ENCODE measurements around the gene CSTF3.
A peak's percentile ranks its signal among the peaks of the same experiment; 100 is the strongest.

CSTF3 gene

GRCh38 chr11:33147559-33147958 lies 13.7 kb downstream of the CSTF3 start:
- TF ChIP-seq CTCF (IDR thresholded peaks at IDR 0.05; ENCODE audit: control insufficient read depth, extremely low read depth, insufficient read depth) = no peak
- DNase-seq (ENCODE audit: low read depth) = no peak
- H3K4me3 ChIP-seq (ENCODE audit: low read depth, low read length) = no peak overlapping the region

DNA sequence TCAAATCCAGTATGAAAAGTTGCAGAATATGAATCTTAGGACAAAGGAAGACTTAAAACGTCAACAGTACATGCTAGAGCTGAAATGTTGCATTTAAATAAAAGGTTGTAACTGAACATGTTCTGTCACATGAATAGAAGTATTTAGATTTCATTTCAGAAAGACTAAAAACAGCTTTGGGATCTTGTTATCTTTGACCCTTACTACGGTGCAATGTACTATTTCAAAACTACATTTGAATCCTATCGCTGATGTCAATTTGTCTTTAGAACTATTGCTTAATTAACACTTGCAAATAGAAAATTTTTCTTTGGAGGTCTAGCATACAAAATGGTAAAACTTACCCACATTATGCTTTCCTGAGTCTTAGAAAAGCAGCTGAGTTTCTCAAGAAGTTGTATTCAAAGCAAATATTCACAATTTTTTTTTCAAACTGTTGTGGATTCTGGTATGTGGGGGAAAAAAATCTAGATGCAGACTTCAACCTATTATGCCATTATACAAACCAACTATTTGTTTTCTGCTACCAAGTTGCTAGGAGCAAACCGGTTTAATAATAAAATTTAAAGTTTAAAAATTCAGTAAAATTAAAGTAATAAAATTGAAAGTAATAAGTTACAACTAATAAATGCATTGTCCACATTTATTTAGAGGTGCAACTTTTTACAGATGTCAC lies 25.4 kb downstream of the CSTF3 start:
- TF ChIP-seq CTCF (IDR thresholded peaks at IDR 0.05; ENCODE audit: control insufficient read depth, extremely low read depth, insufficient read depth) = no peak
- H3K4me3 ChIP-seq (ENCODE audit: low read depth, low read length) = no peak overlapping the region
- DNase-seq (ENCODE audit: low read depth) = no peak

DNA sequence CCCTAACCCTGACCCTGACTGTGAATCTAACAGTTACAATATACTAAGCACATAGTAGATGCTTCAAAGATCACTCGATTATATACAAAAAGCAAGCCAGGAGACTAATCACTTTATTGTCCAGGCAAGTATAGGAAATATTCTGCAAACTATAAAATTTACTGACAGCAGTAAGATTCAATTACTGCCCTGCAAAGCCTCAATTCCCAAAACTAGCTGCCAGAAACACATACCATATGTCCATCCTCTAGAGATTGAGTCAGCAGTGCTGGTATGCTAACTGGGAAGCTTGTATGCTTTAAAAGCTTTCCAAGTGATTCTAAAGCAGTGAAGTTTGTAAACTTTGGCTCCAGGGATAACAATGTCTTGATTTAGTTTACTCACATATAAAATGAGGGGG lies 26.1 kb downstream of the CSTF3 start:
- no peak for TF ChIP-seq CTCF (IDR thresholded peaks at IDR 0.05; ENCODE audit: control insufficient read depth, extremely low read depth, insufficient read depth)
- H3K4me3 ChIP-seq (ENCODE audit: low read depth, low read length) = no peak overlapping the region
- no peak for DNase-seq (ENCODE audit: low read depth)

DNA sequence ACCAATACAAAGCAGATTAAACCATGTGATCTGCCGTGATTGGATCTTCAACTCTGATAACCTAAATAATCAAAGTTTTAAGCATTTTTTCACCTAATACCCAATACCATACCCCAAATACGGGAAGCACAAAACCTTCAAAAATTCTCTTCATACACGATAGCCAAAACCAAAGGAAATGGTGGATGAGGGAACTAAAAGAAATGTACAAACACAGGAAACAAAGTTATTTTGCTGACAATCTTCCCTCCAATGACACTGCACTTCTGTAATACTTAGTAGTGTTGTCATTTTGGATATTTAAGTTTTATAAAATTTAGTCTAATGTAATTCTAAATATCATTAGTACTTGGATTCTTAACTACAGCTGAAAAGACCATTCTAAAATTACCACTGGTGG lies 27.0 kb downstream of the CSTF3 start:
- DNase-seq (ENCODE audit: low read depth) = no peak
- TF ChIP-seq CTCF (IDR thresholded peaks at IDR 0.05; ENCODE audit: control insufficient read depth, extremely low read depth, insufficient read depth) = no peak
- no peak overlapping the region for H3K4me3 ChIP-seq (ENCODE audit: low read depth, low read length)

DNA sequence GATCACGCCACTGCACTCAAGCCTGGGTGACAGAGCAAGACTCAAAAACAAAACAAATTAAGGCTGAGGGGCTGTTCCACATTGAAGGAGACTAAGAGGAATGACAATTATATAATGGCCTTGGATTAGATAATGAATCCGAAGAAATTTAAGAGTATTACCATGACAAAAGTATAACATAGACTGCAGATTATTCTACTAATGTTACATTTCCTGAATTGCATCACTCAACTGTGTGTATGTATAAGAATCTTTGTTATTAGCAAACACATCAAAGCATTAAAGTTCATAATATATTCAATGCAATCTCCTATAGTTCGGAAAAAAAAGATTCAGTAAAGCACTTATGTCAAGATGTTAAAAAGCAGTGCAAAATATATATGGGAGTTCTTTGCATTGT lies 27.5 kb downstream of the CSTF3 start:
- no peak overlapping the region for H3K4me3 ChIP-seq (ENCODE audit: low read depth, low read length)
- DNase-seq (ENCODE audit: low read depth) = no peak
- TF ChIP-seq CTCF (IDR thresholded peaks at IDR 0.05; ENCODE audit: control insufficient read depth, extremely low read depth, insufficient read depth) = no peak

DNA sequence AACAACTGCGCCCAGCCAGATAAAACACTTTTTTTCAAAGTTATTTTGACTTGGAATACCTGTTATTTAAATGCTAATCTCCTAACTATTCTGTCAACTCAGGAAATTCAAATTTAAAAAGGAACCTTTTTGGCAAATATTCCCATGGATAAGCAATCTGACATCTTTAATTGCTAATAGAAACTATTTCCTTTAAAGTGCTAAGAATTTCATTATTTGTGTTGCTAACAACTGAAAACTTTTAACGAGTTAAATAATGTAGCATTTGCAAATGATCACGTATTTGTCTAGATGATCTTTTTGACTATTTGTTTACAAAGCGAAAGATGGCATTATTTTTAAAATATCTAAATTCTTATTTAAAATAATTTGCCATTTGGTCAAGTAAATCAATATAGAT lies 28.8 kb downstream of the CSTF3 start:
- TF ChIP-seq CTCF (IDR thresholded peaks at IDR 0.05; ENCODE audit: control insufficient read depth, extremely low read depth, insufficient read depth) = no peak
- H3K4me3 ChIP-seq (ENCODE audit: low read depth, low read length) = no peak overlapping the region
- DNase-seq (ENCODE audit: low read depth) = no peak

- peak; percentile 77 for DNase-seq (ENCODE audit: low read depth)
- no peak for TF ChIP-seq CTCF (IDR thresholded peaks at IDR 0.05; ENCODE audit: control insufficient read depth, extremely low read depth, insufficient read depth)
- H3K4me3 ChIP-seq (ENCODE audit: low read depth, low read length) = no peak overlapping the region
Observed at GRCh38 chr11:33128739-33129138, 32.5 kb downstream of the CSTF3 start.
